ENCODE measurements around the gene DCAF7. TPM values are rescaled to one million over a fixed set of nuclear protein-coding genes. Genes with fewer than 3 reads are reported as not detected.

The DCAF7 gene, protein sequence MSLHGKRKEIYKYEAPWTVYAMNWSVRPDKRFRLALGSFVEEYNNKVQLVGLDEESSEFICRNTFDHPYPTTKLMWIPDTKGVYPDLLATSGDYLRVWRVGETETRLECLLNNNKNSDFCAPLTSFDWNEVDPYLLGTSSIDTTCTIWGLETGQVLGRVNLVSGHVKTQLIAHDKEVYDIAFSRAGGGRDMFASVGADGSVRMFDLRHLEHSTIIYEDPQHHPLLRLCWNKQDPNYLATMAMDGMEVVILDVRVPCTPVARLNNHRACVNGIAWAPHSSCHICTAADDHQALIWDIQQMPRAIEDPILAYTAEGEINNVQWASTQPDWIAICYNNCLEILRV
- 100 to 1,000 TPM; 135 to 139 TPM for total RNA-seq

- H3K27me3 Mint-ChIP-seq, result no peaks in the 10 kb centered on the region
These were observed at the start of gene DCAF7 for GRCh38 chr17:63549946-63550816. DCAF7 (plus strand) TSS chr17:63550477; CDS start chr17:63550678, 201 bp downstream.

DNA sequence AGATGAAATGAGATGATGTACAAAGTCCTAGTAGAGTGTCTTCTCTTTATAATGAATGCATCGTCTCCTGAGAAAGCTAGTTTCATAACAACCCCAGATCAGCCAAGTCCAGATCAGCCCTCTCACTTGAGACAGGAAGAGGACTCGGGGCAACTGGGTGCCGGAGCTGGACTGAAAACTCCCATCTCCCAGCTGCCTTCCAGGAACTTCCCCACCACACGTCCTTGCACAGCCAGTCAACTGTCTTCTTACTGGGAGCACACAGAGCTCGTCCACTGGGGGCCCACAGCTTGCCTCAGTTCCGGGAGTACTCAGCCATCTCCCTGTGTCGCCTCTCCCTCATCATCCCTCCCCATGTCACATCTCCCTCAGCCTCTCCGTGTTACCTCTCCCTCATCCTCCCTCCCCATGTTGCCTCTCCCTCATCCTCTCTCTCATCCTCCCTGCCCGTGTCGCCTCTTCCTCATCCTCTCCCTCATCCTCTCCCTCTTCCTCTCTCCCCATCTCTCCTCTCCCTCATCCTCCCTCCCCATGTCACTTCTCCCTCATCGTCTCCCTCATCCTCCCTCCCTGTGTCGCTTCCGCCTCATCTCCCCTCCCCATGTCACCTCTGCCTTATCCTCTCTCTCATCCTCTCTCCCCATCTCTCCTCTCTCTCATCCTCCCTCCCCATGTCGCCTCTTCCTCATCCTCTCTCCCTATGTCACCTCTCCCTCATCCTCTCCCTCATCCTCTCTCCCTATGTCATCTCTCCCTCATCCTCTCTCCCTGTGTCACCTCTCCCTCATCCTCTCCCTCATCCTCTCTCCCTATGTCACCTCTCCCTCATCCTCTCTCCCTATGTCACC, 49.5 kb upstream of the DCAF7 start:
- DNase-seq, result no peak
- POLR2A ChIA-PET, result no interaction called here
- H3K27me3 Mint-ChIP-seq, result peaks cover 30% of the 10 kb centered on the region

More at GRCh38 chr17:63549946-63550816, at the start of gene DCAF7:
- Mint-ChIP-seq H3K4me3 (peak within 1 kb of the TSS; percentile 92), H3K27ac (peak within 1 kb of the TSS; percentile 97), H3K9me3 (no peaks in the 10 kb centered on the region), H3K36me3 (ENCODE audit: low read depth) (peaks cover 24% of the 10 kb centered on the region), H3K4me1 (peaks cover 34% of the 10 kb centered on the region)
- ChIA-PET POLR2A (interaction anchor here (0.5 to 1.9 kb wide), 5 partner anchors 14 to 825 kb away, joined by 3 to 6 read pairs (median 3); partner anchors contain the start of gene ICAM2), CTCF (interaction anchor here (0.6 to 2.1 kb wide), 7 partner anchors 8 to 340 kb away, joined by 3 to 10 read pairs (median 4); partner anchors contain the start of gene PSMC5)
- peak; percentile 100 for DNase-seq

GRCh38 chr17:63503341-63503705, 47.0 kb upstream of the DCAF7 start:
- Mint-ChIP-seq H3K4me3 (no peak overlapping the region), H3K9me3 (peaks cover 10% of the 10 kb centered on the region), H3K27ac (no peak overlapping the region), H3K27me3 (peaks cover 31% of the 10 kb centered on the region), H3K36me3 (ENCODE audit: low read depth) (no peaks in the 10 kb centered on the region), H3K4me1 (no peaks in the 10 kb centered on the region)
- DNase-seq, result no peak
- CTCF ChIA-PET, result no interaction called here
- POLR2A ChIA-PET, result interaction anchor here (0.6 kb wide), 1 partner anchor 166 kb away, joined by 3 read pairs; no protein-coding TSS in a partner anchor

More for the DNA sequence above, 49.5 kb upstream of the DCAF7 start:
- Mint-ChIP-seq H3K9me3 (peaks cover 6% of the 10 kb centered on the region), H3K4me1 (no peaks in the 10 kb centered on the region), H3K4me3 (no peak overlapping the region), H3K27ac (no peak overlapping the region), H3K36me3 (ENCODE audit: low read depth) (no peaks in the 10 kb centered on the region)
- CTCF ChIA-PET, result interaction anchor here (0.7 kb wide), 1 partner anchor 996 kb away, joined by 3 read pairs; no protein-coding TSS in a partner anchor

- ChIA-PET CTCF (no interaction called here), POLR2A (no interaction called here)
- Mint-ChIP-seq H3K4me3 (no peak overlapping the region), H3K9me3 (peaks cover 10% of the 10 kb centered on the region), H3K36me3 (ENCODE audit: low read depth) (no peaks in the 10 kb centered on the region), H3K27me3 (peaks cover 31% of the 10 kb centered on the region), H3K27ac (no peak overlapping the region), H3K4me1 (no peaks in the 10 kb centered on the region)
- no peak for DNase-seq
These were observed 46.0 kb upstream of the DCAF7 start for GRCh38 chr17:63504261-63504660.

DNA sequence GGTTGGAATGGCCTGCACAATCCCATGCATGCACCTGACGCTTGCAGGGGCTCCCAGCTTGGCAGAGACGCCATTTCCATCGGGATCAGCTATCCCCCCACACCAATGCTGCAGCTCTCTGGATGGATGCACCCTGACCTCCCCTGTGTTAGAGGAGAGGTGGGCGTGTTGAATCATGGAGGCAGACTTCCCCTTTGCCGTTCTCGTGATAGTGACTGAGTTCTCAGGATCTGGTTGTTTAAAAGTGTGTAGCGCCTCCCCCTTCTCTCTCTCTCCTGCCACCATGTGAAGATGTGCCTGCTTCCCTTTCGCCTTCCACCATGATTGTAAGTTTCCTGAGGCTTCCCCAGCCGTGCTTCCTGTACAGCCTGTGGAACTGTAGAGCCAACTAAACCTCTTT, 44.9 kb upstream of the DCAF7 start:
- Mint-ChIP-seq H3K36me3 (ENCODE audit: low read depth) (no peaks in the 10 kb centered on the region), H3K4me1 (no peaks in the 10 kb centered on the region), H3K4me3 (no peak overlapping the region), H3K27ac (no peak overlapping the region), H3K9me3 (peaks cover 10% of the 10 kb centered on the region), H3K27me3 (peaks cover 31% of the 10 kb centered on the region)
- DNase-seq, result no peak
- ChIA-PET POLR2A (no interaction called here), CTCF (no interaction called here)

DNA sequence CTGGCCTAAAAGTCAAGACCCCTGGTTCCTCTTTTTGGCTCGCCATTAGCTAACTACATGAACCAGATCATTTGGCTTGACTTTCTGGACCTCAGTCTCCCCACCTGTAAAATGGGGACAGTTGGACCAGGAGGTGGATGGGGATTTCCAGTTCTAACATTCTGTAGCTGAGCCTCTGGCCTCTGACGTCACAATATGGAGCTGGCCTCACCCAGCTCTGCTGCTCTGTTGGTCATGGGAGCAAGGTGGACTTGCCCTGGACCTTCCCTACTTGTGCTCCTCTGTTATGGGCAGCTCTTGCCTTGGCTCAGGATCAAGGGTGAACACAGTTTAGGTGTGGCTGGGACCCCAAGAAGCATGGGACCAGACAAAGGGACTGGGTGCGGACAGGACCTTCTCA, 43.6 kb upstream of the DCAF7 start:
- no peaks in the 10 kb centered on the region for H3K4me1 Mint-ChIP-seq
- ChIA-PET POLR2A (no interaction called here), CTCF (no interaction called here)
- H3K9me3 Mint-ChIP-seq, result peaks cover 10% of the 10 kb centered on the region
- no peaks in the 10 kb centered on the region for H3K36me3 Mint-ChIP-seq (ENCODE audit: low read depth)
- no peak overlapping the region for H3K4me3 Mint-ChIP-seq
- H3K27ac Mint-ChIP-seq, result no peak overlapping the region
- H3K27me3 Mint-ChIP-seq, result peaks cover 28% of the 10 kb centered on the region
- DNase-seq, result no peak

DNA sequence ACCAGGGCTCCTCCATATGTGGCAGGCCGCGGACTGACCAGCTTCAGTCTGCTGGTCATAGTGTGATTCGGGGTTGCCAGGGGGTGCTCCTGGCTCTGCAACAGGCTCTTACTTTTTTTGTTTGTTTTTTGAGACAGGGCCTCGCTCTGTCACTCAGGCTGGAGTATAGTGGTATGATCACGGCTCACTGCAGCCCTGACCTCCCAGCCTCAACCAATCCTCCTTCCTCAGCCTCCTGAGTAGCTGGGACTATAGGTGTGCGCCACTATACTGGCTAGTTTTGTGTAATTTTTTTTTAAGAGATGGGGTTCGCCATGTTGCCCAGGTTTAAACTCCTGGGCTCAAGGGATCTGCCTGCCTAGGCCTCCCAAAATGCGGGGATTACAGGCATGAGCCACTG, 38.9 kb upstream of the DCAF7 start:
- no peak overlapping the region for H3K27ac Mint-ChIP-seq
- H3K27me3 Mint-ChIP-seq, result peaks cover 5% of the 10 kb centered on the region
- H3K36me3 Mint-ChIP-seq (ENCODE audit: low read depth), result no peaks in the 10 kb centered on the region
- no peaks in the 10 kb centered on the region for H3K4me1 Mint-ChIP-seq
- peaks cover 4% of the 10 kb centered on the region for H3K9me3 Mint-ChIP-seq
- CTCF ChIA-PET, result no interaction called here
- DNase-seq, result no peak
- H3K4me3 Mint-ChIP-seq, result no peak overlapping the region
- POLR2A ChIA-PET, result no interaction called here

GRCh38 chr17:63512388-63512787, 37.9 kb upstream of the DCAF7 start:
- H3K4me3 Mint-ChIP-seq, result no peak overlapping the region
- CTCF ChIA-PET, result no interaction called here
- peaks cover 5% of the 10 kb centered on the region for H3K27me3 Mint-ChIP-seq
- H3K4me1 Mint-ChIP-seq, result no peaks in the 10 kb centered on the region
- no peak overlapping the region for H3K27ac Mint-ChIP-seq
- H3K9me3 Mint-ChIP-seq, result no peaks in the 10 kb centered on the region
- DNase-seq, result no peak
- POLR2A ChIA-PET, result no interaction called here
- no peaks in the 10 kb centered on the region for H3K36me3 Mint-ChIP-seq (ENCODE audit: low read depth)

- Mint-ChIP-seq H3K4me3 (no peak overlapping the region), H3K27ac (no peak overlapping the region), H3K27me3 (peaks cover 5% of the 10 kb centered on the region), H3K9me3 (no peaks in the 10 kb centered on the region), H3K36me3 (ENCODE audit: low read depth) (no peaks in the 10 kb centered on the region), H3K4me1 (no peaks in the 10 kb centered on the region)
- ChIA-PET CTCF (no interaction called here), POLR2A (no interaction called here)
- no peak for DNase-seq
These were observed 37.2 kb upstream of the DCAF7 start for GRCh38 chr17:63512896-63513644.

- H3K4me1 Mint-ChIP-seq, result no peaks in the 10 kb centered on the region
- no peaks in the 10 kb centered on the region for H3K9me3 Mint-ChIP-seq
- ChIA-PET POLR2A (no interaction called here), CTCF (no interaction called here)
- no peak for DNase-seq
- H3K27ac Mint-ChIP-seq, result no peak overlapping the region
- H3K36me3 Mint-ChIP-seq (ENCODE audit: low read depth), result no peaks in the 10 kb centered on the region
- H3K27me3 Mint-ChIP-seq, result peaks cover 5% of the 10 kb centered on the region
- no peak overlapping the region for H3K4me3 Mint-ChIP-seq
These were observed 35.8 kb upstream of the DCAF7 start for GRCh38 chr17:63514477-63514876.

GRCh38 chr17:63514974-63515373, 35.3 kb upstream of the DCAF7 start:
- H3K4me3 Mint-ChIP-seq, result no peak overlapping the region
- CTCF ChIA-PET, result interaction anchor here (1.1 kb wide), 1 partner anchor 165 kb away, joined by 3 read pairs; no protein-coding TSS in a partner anchor
- no peaks in the 10 kb centered on the region for H3K4me1 Mint-ChIP-seq
- no peaks in the 10 kb centered on the region for H3K36me3 Mint-ChIP-seq (ENCODE audit: low read depth)
- no peaks in the 10 kb centered on the region for H3K9me3 Mint-ChIP-seq
- no peak overlapping the region for H3K27ac Mint-ChIP-seq
- POLR2A ChIA-PET, result no interaction called here
- no peak for DNase-seq
- peaks cover 5% of the 10 kb centered on the region for H3K27me3 Mint-ChIP-seq

- Mint-ChIP-seq H3K4me1 (no peaks in the 10 kb centered on the region), H3K27me3 (peaks cover 5% of the 10 kb centered on the region), H3K27ac (no peak overlapping the region), H3K4me3 (no peak overlapping the region), H3K36me3 (ENCODE audit: low read depth) (no peaks in the 10 kb centered on the region), H3K9me3 (no peaks in the 10 kb centered on the region)
- no peak for DNase-seq
- CTCF ChIA-PET, result interaction anchor here (1.1 kb wide), 1 partner anchor 164 kb away, joined by 3 read pairs; no protein-coding TSS in a partner anchor
- POLR2A ChIA-PET, result no interaction called here
These were observed 34.9 kb upstream of the DCAF7 start for GRCh38 chr17:63515426-63515825.
